Measurements from ENCODE around the gene TPGS1.

DNA sequence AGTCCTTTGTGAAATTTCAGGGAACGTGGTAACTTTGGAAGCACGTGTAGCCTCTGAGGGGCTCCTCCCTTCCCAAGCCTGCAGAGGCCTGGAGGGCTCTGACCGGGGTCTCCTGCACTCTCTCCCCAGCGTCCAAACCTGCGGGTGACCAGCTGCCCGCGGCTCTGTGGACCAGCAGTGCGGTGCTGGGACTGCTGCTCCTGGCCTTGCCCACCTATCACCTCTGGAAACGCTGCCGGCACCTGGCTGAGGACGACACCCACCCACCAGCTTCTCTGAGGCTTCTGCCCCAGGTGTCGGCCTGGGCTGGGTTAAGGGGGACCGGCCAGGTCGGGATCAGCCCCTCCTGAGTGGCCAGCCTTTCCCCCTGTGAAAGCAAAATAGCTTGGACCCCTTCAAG is 2.7 kb upstream of the TPGS1 start:
- no peak for TF ChIP-seq POLR2A (IDR thresholded peaks at IDR 0.05)
- TF ChIP-seq, protein P1, sequence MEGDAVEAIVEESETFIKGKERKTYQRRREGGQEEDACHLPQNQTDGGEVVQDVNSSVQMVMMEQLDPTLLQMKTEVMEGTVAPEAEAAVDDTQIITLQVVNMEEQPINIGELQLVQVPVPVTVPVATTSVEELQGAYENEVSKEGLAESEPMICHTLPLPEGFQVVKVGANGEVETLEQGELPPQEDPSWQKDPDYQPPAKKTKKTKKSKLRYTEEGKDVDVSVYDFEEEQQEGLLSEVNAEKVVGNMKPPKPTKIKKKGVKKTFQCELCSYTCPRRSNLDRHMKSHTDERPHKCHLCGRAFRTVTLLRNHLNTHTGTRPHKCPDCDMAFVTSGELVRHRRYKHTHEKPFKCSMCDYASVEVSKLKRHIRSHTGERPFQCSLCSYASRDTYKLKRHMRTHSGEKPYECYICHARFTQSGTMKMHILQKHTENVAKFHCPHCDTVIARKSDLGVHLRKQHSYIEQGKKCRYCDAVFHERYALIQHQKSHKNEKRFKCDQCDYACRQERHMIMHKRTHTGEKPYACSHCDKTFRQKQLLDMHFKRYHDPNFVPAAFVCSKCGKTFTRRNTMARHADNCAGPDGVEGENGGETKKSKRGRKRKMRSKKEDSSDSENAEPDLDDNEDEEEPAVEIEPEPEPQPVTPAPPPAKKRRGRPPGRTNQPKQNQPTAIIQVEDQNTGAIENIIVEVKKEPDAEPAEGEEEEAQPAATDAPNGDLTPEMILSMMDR (IDR thresholded peaks at IDR 0.05): no peak

Data from testis (tissue), 2 donors.